WERI-Rb-1 (cell line): ENCODE data around the gene CCL21.
A peak's percentile ranks its signal among the peaks of the same experiment; 100 is the strongest.

Experiments
- DNase-seq: peaks from one replicate; pipeline ENCODE4 v3.0.0-alpha.2; 2020
- H3K27ac ChIP-seq: fragments of 250-450 bp; sonication (Bioruptor Pico); 2 replicates; pipeline ENCODE4 v1.5.1; 2020; ENCODE audit warnings: mild to moderate bottlenecking, moderate library complexity
- H3K27me3 ChIP-seq: fragments of 250-450 bp; sonication (Bioruptor Pico); 2 replicates; pipeline ENCODE4 v1.5.1; 2021; ENCODE audit warnings: mild to moderate bottlenecking, low read depth, moderate library complexity; ENCODE audit not compliant: insufficient read depth, severe bottlenecking
- H3K36me3 ChIP-seq: fragments of 250-450 bp; sonication (Bioruptor Pico); 2 replicates; pipeline ENCODE4 v1.5.1; 2020; ENCODE audit warnings: mild to moderate bottlenecking, moderate library complexity
- H3K4me3 ChIP-seq: 2 replicates; pipeline ENCODE4 v1.5.1; 2011; ENCODE audit warnings: low read depth, mild to moderate bottlenecking, control low read depth, low read length
- H3K9me3 ChIP-seq: fragments of 250-450 bp; sonication (Bioruptor Pico); 2 replicates; pipeline ENCODE4 v1.5.1; 2021; ENCODE audit warnings: mild to moderate bottlenecking, moderate library complexity; ENCODE audit not compliant: severe bottlenecking
- CTCF ChIP-seq: IDR thresholded peaks from 2 replicates; pipeline ENCODE4 v1.5.1; 2011; ENCODE audit warnings: low read depth, mild to moderate bottlenecking, control low read depth, inconsistent platforms, low read length

CCL21 gene

GRCh38 chr9:34664281-34665066, 45.5 kb downstream of the CCL21 start:
- TF ChIP-seq CTCF, result peak; percentile 74
- Histone ChIP-seq H3K4me3 (no peak overlapping the region), H3K9me3 (no peaks in the 10 kb centered on the region), H3K27ac (peak overlapping the region; percentile 65), H3K36me3 (peaks cover 3% of the 10 kb centered on the region), H3K27me3 (no peaks in the 10 kb centered on the region)
- DNase-seq, result peak; percentile 76

- no peak for DNase-seq
Measured at GRCh38 chr9:34663303-34663605, 46.7 kb downstream of the CCL21 start.

GRCh38 chr9:34662526-34663302, 47.2 kb downstream of the CCL21 start, which contains the start of gene CCL27:
Gene CCL27 (minus strand): TSS chr9:34662657. CDS start chr9:34662633, 24 bp downstream.
- Histone ChIP-seq H3K36me3 (peaks cover 3% of the 10 kb centered on the region), H3K4me3 (no peak within 1 kb of the TSS), H3K9me3 (no peaks in the 10 kb centered on the region), H3K27me3 (no peaks in the 10 kb centered on the region), H3K27ac (peak within 1 kb of the TSS; percentile 65)
- no peak for TF ChIP-seq CTCF
- DNase-seq, result peak; percentile 33

More at GRCh38 chr9:34663303-34663605, 46.7 kb downstream of the CCL21 start:
- Histone ChIP-seq H3K27ac (peak overlapping the region; percentile 65), H3K4me3 (no peak overlapping the region), H3K9me3 (no peaks in the 10 kb centered on the region), H3K36me3 (peaks cover 3% of the 10 kb centered on the region), H3K27me3 (no peaks in the 10 kb centered on the region)
- TF ChIP-seq CTCF, result no peak

GRCh38 chr9:34659592-34660253, 50.2 kb downstream of the CCL21 start:
- DNase-seq, result no peak
- Histone ChIP-seq H3K4me3 (no peak overlapping the region), H3K27me3 (no peaks in the 10 kb centered on the region), H3K36me3 (no peaks in the 10 kb centered on the region; the same call in none of the 2 replicates), H3K9me3 (no peaks in the 10 kb centered on the region), H3K27ac (no peak overlapping the region)
- no peak for TF ChIP-seq CTCF
